Measurements from ENCODE around the gene SELENON.
"Not testable (repeated sequence)": the region's sequence is repeated elsewhere in the genome, so short reads cannot be mapped to it uniquely, and the experiment has no call there.

SELENON gene

GRCh38 chr1:25839808-25840207, 39.8 kb downstream of the SELENON start:
- DNase-seq; intact Hi-C loops (cut with DNase I): not testable (repeated sequence)

- intact Hi-C loops (cut with DNase I): no loop called here
- DNase-seq: no peak
Observed at GRCh38 chr1:25843483-25843882, 43.5 kb downstream of the SELENON start.

GRCh38 chr1:25844536-25845337, 44.7 kb downstream of the SELENON start:
- intact Hi-C loops (cut with DNase I): no loop called here
- no peak for DNase-seq

GRCh38 chr1:25845664-25846063, 45.7 kb downstream of the SELENON start:
- intact Hi-C loops (cut with DNase I): no loop called here
- DNase-seq: no peak

GRCh38 chr1:25847929-25848328, 47.9 kb downstream of the SELENON start:
- DNase-seq: no peak
- intact Hi-C loops (cut with DNase I): no loop called here

GRCh38 chr1:25848531-25848930, 48.5 kb downstream of the SELENON start:
- no peak for DNase-seq
- intact Hi-C loops (cut with DNase I): no loop called here

GRCh38 chr1:25854554-25854953, 54.6 kb downstream of the SELENON start:
- intact Hi-C loops (cut with DNase I): no loop called here
- DNase-seq: no peak

GRCh38 chr1:25856856-25857255, 56.9 kb downstream of the SELENON start:
- DNase-seq: no peak
- intact Hi-C loops (cut with DNase I): no loop called here

- intact Hi-C loops (cut with DNase I): no loop called here
- no peak for DNase-seq
Observed at GRCh38 chr1:25858494-25858893, 58.5 kb downstream of the SELENON start.

GRCh38 chr1:25858906-25859789, 59.2 kb downstream of the SELENON start, which contains the start of gene AUNIP:
Gene AUNIP (minus strand): TSS chr1:25859457. CDS start chr1:25859357, 100 bp downstream.
- peak; percentile 44 to 92 (median 83) for DNase-seq
- intact Hi-C loops (cut with DNase I): no loop called here

GRCh38 chr1:25861316-25862286, 61.6 kb downstream of the SELENON start:
- intact Hi-C loops (cut with DNase I): no loop called here
- peak in 6 of 42 donors; percentile 13 to 54 (median 33) for DNase-seq

GRCh38 chr1:25862785-25863485, 62.9 kb downstream of the SELENON start:
- DNase-seq: no peak
- intact Hi-C loops (cut with DNase I): no loop called here

GRCh38 chr1:25863486-25864262, 63.7 kb downstream of the SELENON start:
- intact Hi-C loops (cut with DNase I): no loop called here
- DNase-seq: peak in 1 of 42 donors; percentile 29

- intact Hi-C loops (cut with DNase I): no loop called here
- peak in 1 of 42 donors; percentile 7 for DNase-seq
Observed at GRCh38 chr1:25864434-25864833, 64.4 kb downstream of the SELENON start.

GRCh38 chr1:25866288-25866687, 66.3 kb downstream of the SELENON start:
- intact Hi-C loops (cut with DNase I): no loop called here
- DNase-seq: no peak

GRCh38 chr1:25867210-25867991, 67.4 kb downstream of the SELENON start:
- intact Hi-C loops (cut with DNase I): no loop called here
- DNase-seq: peak in 1 of 42 donors; percentile 3

All from head of caudate nucleus (tissue), 42 donors.